K562 (cell line): ENCODE results near the gene VPS33B. TPM values are rescaled to one million over a fixed set of nuclear protein-coding genes. Genes with fewer than 3 reads are reported as not detected.

Experiments
- AFF4 ChIP-seq: sonication (generic); formaldehyde crosslinking; IDR thresholded peaks from 2 replicates; pipeline ENCODE4 v1.8.0; 2023; ENCODE audit warnings: mild to moderate bottlenecking, missing genetic modification reagents
- BACH1 ChIP-seq: fragments of 200-800 bp; sonication (Bioruptor generic); IDR thresholded peaks from 2 replicates; pipeline ENCODE4 v1.6.1; 2016; ENCODE audit warnings: missing genetic modification characterization, missing compliant biosample characterization
- CBX2 ChIP-seq: fragments of 200-600 bp; sonication (generic); IDR thresholded peaks from one replicate; pipeline ENCODE4 v1.6.1; 2012; ENCODE audit warnings: mild to moderate bottlenecking, low read length, inconsistent platforms; ENCODE audit not compliant: insufficient read depth, poor library complexity, severe bottlenecking
- E2F1 ChIP-seq: sonication (generic); formaldehyde crosslinking; IDR thresholded peaks from 2 replicates; pipeline ENCODE4 v1.8.1; 2023; ENCODE audit warnings: mild to moderate bottlenecking, missing genetic modification reagents, moderate library complexity
- HDAC2 ChIP-seq: fragments of 450-650 bp; IDR thresholded peaks from 2 replicates; pipeline ENCODE4 v1.6.1; 2016; ENCODE audit warnings: mild to moderate bottlenecking
- HDAC3 ChIP-seq: fragments of 450-650 bp; IDR thresholded peaks from 2 replicates; pipeline ENCODE4 v1.6.1; 2018; ENCODE audit warnings: borderline replicate concordance, mild to moderate bottlenecking, moderate library complexity; ENCODE audit not compliant: partially characterized antibody
- IRF2 ChIP-seq: sonication (generic); formaldehyde crosslinking; IDR thresholded peaks from 2 replicates; pipeline ENCODE4 v1.8.1; 2022; ENCODE audit warnings: mild to moderate bottlenecking, missing genetic modification reagents
- KDM4B ChIP-seq, 2 experiments: fragments of 450-650 bp in 1 of 2; sonication (generic) in 1 of 2; IDR thresholded peaks; 2 replicates each; pipeline ENCODE4 v1.6.1; 2016 to 2017; ENCODE audit warnings: borderline replicate concordance in 2 of 2, antibody characterized with exemption in 1 of 2, low read depth in 1 of 2, mild to moderate bottlenecking in 1 of 2
- LCOR ChIP-seq: sonication (generic); formaldehyde crosslinking; IDR thresholded peaks from 2 replicates; pipeline ENCODE4 v1.8.0; 2022; ENCODE audit warnings: mild to moderate bottlenecking, missing genetic modification reagents
- POU5F1 ChIP-seq: fragments of 150-350 bp; IDR thresholded peaks from 2 replicates; pipeline ENCODE4 v1.6.1; 2014; ENCODE audit warnings: borderline replicate concordance, low read length, low read depth, mild to moderate bottlenecking; ENCODE audit not compliant: partially characterized antibody
- REST ChIP-seq, 2 experiments: fragments of 450-650 bp; formaldehyde crosslinking in 1 of 2; IDR thresholded peaks; 2 replicates each; pipeline versions ENCODE4 v1.4.0 to v1.6.1; 2014 to 2020; ENCODE audit warnings: mild to moderate bottlenecking in 2 of 2, borderline replicate concordance in 1 of 2, low read depth in 1 of 2
- TBP ChIP-seq: optimal IDR thresholded peaks from 2 replicates; pipeline ENCODE3; 2011; ENCODE audit warnings: low read depth, low read length, improper control_type of control experiment
- ZC3H8 ChIP-seq: fragments of 450-650 bp; IDR thresholded peaks from 2 replicates; pipeline ENCODE4 v1.6.1; 2017
- ZEB2 ChIP-seq: fragments of 450-650 bp; IDR thresholded peaks from 2 replicates; pipeline ENCODE4 v1.6.1; 2016
- polyA plus RNA-seq, 8 experiments: library from polyadenylated mRNA; depleted of rRNA in 4 of 8; stranded (reverse) in 5 of 8; unstranded in 3 of 8; fragments of >200 nt; fragmentation: Nextera tagmentation in 2 of 8; fragmentation: Illumina TruSeq in 1 of 8; extraction: Ambion mirVana in 2 of 8; extraction: Trizol in 1 of 8; gene quantifications; 2 replicates each; pipeline versions ENCODE4 v1.2.1 to v1.2.3, GENCODE V29; 2011 to 2014; ENCODE audit warnings: inconsistent platforms in 1 of 8, missing spikeins in 1 of 8
- total RNA-seq, 7 experiments: library from RNA; depleted of rRNA in 6 of 7; stranded (reverse); fragments of >200 nt in 6 of 7; fragmentation: Illumina TruSeq in 2 of 7; extraction: Trizol in 2 of 7; gene quantifications; 2 replicates each; pipeline versions ENCODE4 v1.2.1 to v1.2.3, GENCODE V29; 2011 to 2021; ENCODE audit warnings: low replicate concordance in 1 of 7

VPS33B gene
- total and polyA plus RNA-seq, 9 of the 15 experiments (the other 6 are each of a cell fraction or from before 2014, with no cell fraction given) = 9.4 to 25.5 (median 14.8) TPM

DNA sequence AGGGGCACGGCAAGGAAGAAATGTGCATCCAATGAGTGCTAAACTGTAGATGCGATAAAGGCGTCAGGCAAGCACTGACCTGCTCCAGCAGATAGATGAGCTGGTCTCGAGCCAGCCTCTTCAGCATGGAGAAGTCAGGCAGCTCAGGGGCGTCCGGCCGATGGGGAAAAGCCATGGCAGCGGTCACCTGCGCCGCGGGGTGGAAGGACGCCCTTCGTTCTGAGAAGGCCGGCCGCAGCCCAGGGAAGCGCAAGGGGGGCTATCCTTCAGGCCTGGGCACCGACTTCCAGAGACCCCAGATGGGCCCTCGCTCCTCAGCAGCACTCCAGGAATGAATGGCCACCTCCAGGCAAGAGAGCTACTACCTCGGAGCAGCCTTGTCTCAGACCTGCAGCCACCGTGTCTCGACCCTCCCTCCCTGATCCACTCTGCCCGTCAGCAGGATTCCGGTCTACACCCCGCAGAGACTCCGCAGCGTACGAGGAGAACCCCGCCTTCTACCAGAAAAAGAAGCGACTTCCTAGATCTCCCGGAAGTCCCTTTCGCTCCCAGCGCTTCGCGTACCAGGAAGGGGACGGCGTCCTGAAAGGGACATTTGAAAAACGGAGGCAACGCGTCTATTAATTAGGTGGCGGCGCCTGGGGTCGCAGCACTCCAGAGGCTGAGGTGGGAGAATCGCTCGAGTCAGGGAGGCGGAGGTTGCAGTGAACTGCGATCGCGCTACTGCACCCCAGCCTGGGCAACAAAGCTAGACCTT is at the start of gene VPS33B (continued):
- no peak for TF ChIP-seq REST (IDR thresholded peaks at IDR 0.05; ENCODE audit: borderline replicate concordance)
- TF ChIP-seq REST (CRISPR knock-in tag; IDR thresholded peaks at IDR 0.05; ENCODE audit: low read depth) = no peak
- peak; percentile 57 for TF ChIP-seq TBP
- no peak; the same call in 1 of the 2 replicates for TF ChIP-seq HDAC2
- no peak for TF ChIP-seq ZEB2
- no peak for TF ChIP-seq CBX2
- TF ChIP-seq POU5F1 = peak; percentile 89
- TF ChIP-seq HDAC3 = no peak
- peak; percentile 89 for TF ChIP-seq LCOR (CRISPR knock-in tag)
- peak in 1 of 2 experiments; percentile 61; a peak in 1 of 4 replicates for TF ChIP-seq KDM4B (IDR thresholded peaks at IDR 0.05; ENCODE audit: borderline replicate concordance in 2 of 2, low read depth in 1 of 2)
- TF ChIP-seq BACH1 (tag) = no peak
- TF ChIP-seq IRF2 (CRISPR knock-in tag) = no peak
- TF ChIP-seq AFF4 (CRISPR knock-in tag) = peak; percentile 74
- TF ChIP-seq ZC3H8 = no peak
- TF ChIP-seq E2F1 = no peak
